Endothelial cell of umbilical vein (primary cell): ENCODE data around the gene NUP50. TPM values are rescaled to one million over a fixed set of nuclear protein-coding genes. Genes with fewer than 3 reads are reported as not detected.

ENCODE experiments used
- BruUV-seq: library from RNA; stranded (reverse); fragments of 400-500 nt; replicated peaks from 2 replicates; lab custom pipeline; 2021; lab: Mats Ljungman, UMichigan
- CTCF ChIA-PET: fragments of 300-600, 350-600 bp; sonication (Branson Sonifier 250); formaldehyde crosslinking; loops from one replicate; lab custom pipeline; 2021; ENCODE audit warnings: antibody characterized with exemption, inconsistent platforms; lab: Charles Lee
- POLR2A ChIA-PET: fragments of 300-600, 350-600 bp; sonication (Branson Sonifier 250); formaldehyde crosslinking; loops from one replicate; lab custom pipeline; 2021; ENCODE audit warnings: antibody characterized with exemption, inconsistent platforms; lab: Charles Lee
- DNase-seq: peaks from one replicate; pipeline ENCODE4 v3.0.0-alpha.2; 2011; ENCODE audit warnings: low read depth, low spot score
- FAIRE-seq: peaks from 2 replicates; lab custom pipeline; 2011; peaks lifted over from hg19 to GRCh38; lab: Jason Lieb, UNC
- H2AFZ ChIP-seq: 2 replicates; pipeline ENCODE4 v1.6.0; 2012; ENCODE audit warnings: low read depth, low read length, control low read depth, inconsistent platforms
- H3K27ac ChIP-seq: 2 replicates; pipeline ENCODE4 v1.5.1; 2011; ENCODE audit warnings: low read depth, mild to moderate bottlenecking, control low read depth, low read length, moderate library complexity; ENCODE audit not compliant: insufficient read depth
- H3K27me3 ChIP-seq, 2 experiments: 2 replicates each; pipeline versions ENCODE4 v1.6.0 to v1.6.1; 2011; ENCODE audit warnings: low read length in 2 of 2, mixed read lengths in 1 of 2; ENCODE audit not compliant: control insufficient read depth in 2 of 2, insufficient read depth in 2 of 2
- H3K36me3 ChIP-seq, 2 experiments: 2 replicates in 1 of 2; 3 replicates in 1 of 2; pipeline ENCODE4 v1.5.1; 2011; ENCODE audit warnings: low read length in 2 of 2, mild to moderate bottlenecking in 1 of 2, moderate library complexity in 1 of 2; ENCODE audit not compliant: control insufficient read depth in 2 of 2, insufficient read depth in 2 of 2; ENCODE audit errors: extremely low read depth in 1 of 2
- H3K4me1 ChIP-seq: 3 replicates; pipeline ENCODE4 v1.5.1; 2011; ENCODE audit warnings: mild to moderate bottlenecking, low read length; ENCODE audit not compliant: control insufficient read depth, insufficient read depth; ENCODE audit errors: extremely low read depth
- H3K4me2 ChIP-seq: 2 replicates; pipeline ENCODE4 v1.6.1; 2011; ENCODE audit warnings: low read length, control low read depth, mixed read lengths; ENCODE audit not compliant: insufficient read depth
- H3K4me3 ChIP-seq, 3 experiments: fragments of 200-600 bp in 1 of 3; sonication (generic), shearing (Covaris generic) in 1 of 3; replicated peaks in 1 of 3; 2 replicates each; pipeline ENCODE4 v1.5.1; 2011 to 2016; ENCODE audit warnings: control low read depth in 3 of 3, low read length in 3 of 3, mild to moderate bottlenecking in 2 of 3, inconsistent platforms in 1 of 3, low read depth in 1 of 3, moderate library complexity in 1 of 3; ENCODE audit not compliant: insufficient read depth in 1 of 3
- H3K79me2 ChIP-seq: 2 replicates; pipeline ENCODE4 v1.6.0; 2012; ENCODE audit warnings: low read length, inconsistent platforms; ENCODE audit not compliant: control insufficient read depth, insufficient read depth
- H3K9ac ChIP-seq: replicated peaks from 2 replicates; pipeline ENCODE3; 2011; ENCODE audit warnings: low read length, control low read depth; ENCODE audit not compliant: insufficient read depth; ENCODE audit errors: extremely low read depth
- H3K9me1 ChIP-seq: replicated peaks from 3 replicates; pipeline ENCODE4 v1.6.0; 2011; ENCODE audit warnings: mild to moderate bottlenecking, low read length; ENCODE audit not compliant: control insufficient read depth, insufficient read depth; ENCODE audit errors: extremely low read depth
- H3K9me3 ChIP-seq: replicated peaks from 2 replicates; pipeline ENCODE4 v1.5.1; 2012; ENCODE audit warnings: low read length, inconsistent platforms; ENCODE audit not compliant: control insufficient read depth, insufficient read depth
- H4K20me1 ChIP-seq: replicated peaks from 2 replicates; pipeline ENCODE3; 2011; ENCODE audit warnings: mild to moderate bottlenecking, low read length; ENCODE audit not compliant: control insufficient read depth, insufficient read depth; ENCODE audit errors: extremely low read depth
- CTCF ChIP-seq, 2 donors: IDR thresholded peaks; 1 replicate in 1 of 2; 2 replicates in 1 of 2; pipeline ENCODE4 v1.5.1; 2011; ENCODE audit warnings: low read length in 2 of 2, mild to moderate bottlenecking in 2 of 2, moderate library complexity in 2 of 2, control low read depth in 1 of 2, inconsistent platforms in 1 of 2, low read depth in 1 of 2; ENCODE audit not compliant: insufficient read depth in 1 of 2; ENCODE audit errors: extremely low read depth in 1 of 2
- EZH2 ChIP-seq: IDR thresholded peaks from 2 replicates; pipeline ENCODE4 v1.6.1; 2012; ENCODE audit warnings: borderline replicate concordance, low read depth, mild to moderate bottlenecking, moderate library complexity, low read length, inconsistent platforms; ENCODE audit not compliant: severe bottlenecking
- FOS ChIP-seq: IDR thresholded peaks from 2 replicates; pipeline ENCODE4 v1.6.1; 2011; ENCODE audit warnings: mild to moderate bottlenecking, low read length, moderate library complexity, borderline replicate concordance; ENCODE audit not compliant: insufficient read depth
- GATA2 ChIP-seq: IDR thresholded peaks from 2 replicates; pipeline ENCODE4 v1.7.0; 2011; ENCODE audit warnings: low read depth, mild to moderate bottlenecking, moderate library complexity, mixed read lengths, low read length; ENCODE audit not compliant: insufficient read length, insufficient read depth
- JUN ChIP-seq: IDR thresholded peaks from 2 replicates; pipeline ENCODE4 v1.6.1; 2011; ENCODE audit warnings: borderline replicate concordance, low read depth; ENCODE audit not compliant: insufficient read length, insufficient read depth
- MYC ChIP-seq: IDR thresholded peaks from one replicate; pipeline ENCODE4 v1.6.1; 2011; ENCODE audit warnings: mild to moderate bottlenecking, low read depth, low read length
- POLR2A ChIP-seq: IDR thresholded peaks from 2 replicates; pipeline ENCODE4 v1.6.1; 2012; ENCODE audit warnings: low read depth, mild to moderate bottlenecking, control low read depth, low read length
- POLR2AphosphoS5 ChIP-seq: IDR thresholded peaks from 2 replicates; pipeline ENCODE4 v1.6.1; 2012; ENCODE audit warnings: low read depth, mild to moderate bottlenecking, control low read depth, low read length, moderate library complexity; ENCODE audit not compliant: insufficient read depth
- dilution Hi-C: fragments of 300-500 bp; cut with MboI; formaldehyde crosslinking; loops from one replicate; pipeline ENCODE4 v1.15.0; 2019; ENCODE audit warnings: low sequenced_read_pairs; ENCODE audit not compliant: extremely low pct_ligation_motif_present
- intact Hi-C: fragments of 100-400 bp; cut with micrococcal nuclease; formaldehyde crosslinking; loops from one replicate; pipeline ENCODE4 v1.10.0; 2022
- polyA plus RNA-seq, 4 experiments: library from polyadenylated mRNA; depleted of rRNA in 3 of 4; stranded (reverse) in 3 of 4; unstranded in 1 of 4; fragments of >200 nt; gene quantifications; 2 replicates each; pipeline versions ENCODE4 v1.2.1 to v1.2.3, GENCODE V29; 2011 to 2012; ENCODE audit warnings: missing spikeins in 1 of 4
- total RNA-seq: library from RNA; stranded (reverse); gene quantifications from 2 replicates; pipeline ENCODE4 v1.2.3, GENCODE V29; 2021
- TF ChIP-seq, protein P1 (sequence below): IDR thresholded peaks from 2 replicates; pipeline ENCODE4 v1.6.1; 2011; ENCODE audit not compliant: insufficient read depth, insufficient read length

NUP50 gene
- total and polyA plus RNA-seq, 2 donors (not counting 3 experiments of a cell fraction or from before 2014, with no cell fraction given): 12.4 to 90.9 TPM

- DNase-seq (peak; percentile 2), FAIRE-seq (peak; percentile 8)
- POLR2A ChIA-PET: no interaction called here
- Histone ChIP-seq H3K27me3 (no peaks in the 10 kb centered on the region), H4K20me1 (no peaks in the 10 kb centered on the region), H3K9ac (no peak overlapping the region), H3K9me3 (no peaks in the 10 kb centered on the region), H3K4me2 (no peak overlapping the region), H3K4me1 (peaks cover 37% of the 10 kb centered on the region), H3K27ac (peak overlapping the region; percentile 32), H3K9me1 (no peaks in the 10 kb centered on the region), H3K4me3 (no peak overlapping the region), H3K36me3 (peaks cover 7 to 8% of the 10 kb centered on the region in 2 experiments), H3K79me2 (peaks cover 32% of the 10 kb centered on the region), H2AFZ (no peak overlapping the region)
- dilution Hi-C loops: no loop called here
- no TSS peak for BruUV-seq
- intact Hi-C loops: loop anchor here (1.0 kb wide), 1 partner anchor 8 kb away; the partner anchor contains the start of gene NUP50
- TF ChIP-seq EZH2: no peak
- no peak for TF ChIP-seq POLR2AphosphoS5
- no peak for TF ChIP-seq JUN
- no peak for TF ChIP-seq FOS
- TF ChIP-seq CTCF (IDR thresholded peaks at IDR 0.05; ENCODE audit: extremely low read depth in 1 of 2, insufficient read depth in 1 of 2, low read depth in 1 of 2, low read length in 2 of 2): no peak
- TF ChIP-seq MYC: no peak
- TF ChIP-seq, protein P1, sequence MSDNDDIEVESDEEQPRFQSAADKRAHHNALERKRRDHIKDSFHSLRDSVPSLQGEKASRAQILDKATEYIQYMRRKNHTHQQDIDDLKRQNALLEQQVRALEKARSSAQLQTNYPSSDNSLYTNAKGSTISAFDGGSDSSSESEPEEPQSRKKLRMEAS: no peak
- no peak for TF ChIP-seq GATA2
- no peak for TF ChIP-seq POLR2A
- CTCF ChIA-PET: no interaction called here
Observed at GRCh38 chr22:45155050-45155840, 8.5 kb upstream of the NUP50 start.
